SU-DHL-6 (cell line): ENCODE results near the gene ANGPTL5.

Source experiments
- H2AFZ ChIP-seq: fragments of 200-600 bp; sonication (generic); 2 replicates; pipeline ENCODE4 v1.6.1; 2014; ENCODE audit warnings: low read depth, mild to moderate bottlenecking, moderate library complexity, mixed read lengths, antibody characterized with exemption, low read length; ENCODE audit not compliant: severe bottlenecking
- H3F3A ChIP-seq: fragments of 200-600 bp; shearing (Covaris generic); 2 replicates; pipeline ENCODE4 v1.6.0; 2016; ENCODE audit warnings: antibody characterized with exemption, mild to moderate bottlenecking; ENCODE audit not compliant: insufficient read depth
- H3K27ac ChIP-seq: fragments of 200-600 bp; sonication (generic); 2 replicates; pipeline ENCODE4 v1.5.1; 2016; ENCODE audit warnings: low read depth, mild to moderate bottlenecking, low read length, moderate library complexity, mixed read lengths
- H3K27me3 ChIP-seq: fragments of 200-600 bp; sonication (generic), shearing (Covaris generic); 2 replicates; pipeline ENCODE4 v1.6.0; 2014; ENCODE audit warnings: mild to moderate bottlenecking, low read length
- H3K36me3 ChIP-seq: fragments of 200-600 bp; sonication (generic); 2 replicates; pipeline ENCODE4 v1.6.1; 2014; ENCODE audit warnings: mild to moderate bottlenecking, low read length, mixed read lengths
- H3K4me2 ChIP-seq: fragments of 300-600, 200-600 bp; shearing (Covaris generic), sonication (generic); 2 replicates; pipeline ENCODE4 v1.6.0; 2014; ENCODE audit warnings: low read length, low read depth, mild to moderate bottlenecking; ENCODE audit not compliant: poor library complexity, severe bottlenecking
- H3K4me3 ChIP-seq: fragments of 200-600 bp; sonication (generic); 2 replicates; pipeline ENCODE4 v1.5.1; 2014; ENCODE audit warnings: antibody characterized with exemption, low read length, mild to moderate bottlenecking, mixed read lengths; ENCODE audit not compliant: insufficient read depth, poor library complexity, severe bottlenecking
- H3K79me2 ChIP-seq: fragments of 200-600 bp; sonication (generic); 2 replicates; pipeline ENCODE4 v1.6.1; 2014; ENCODE audit warnings: mild to moderate bottlenecking, low read length, moderate library complexity; ENCODE audit not compliant: insufficient read depth
- H3K9ac ChIP-seq: fragments of 200-600 bp; sonication (generic); 2 replicates; pipeline ENCODE4 v1.7.0; 2014; ENCODE audit warnings: mild to moderate bottlenecking, low read length
- H3K9me2 ChIP-seq: fragments of 200-600 bp; sonication (generic); replicated peaks from 2 replicates; pipeline ENCODE4 v1.6.1; 2014; ENCODE audit warnings: low read length; ENCODE audit not compliant: insufficient read depth
- H3K9me3 ChIP-seq: fragments of 200-600 bp; sonication (generic); 2 replicates; pipeline ENCODE4 v1.6.1; 2014; ENCODE audit warnings: low read length, mixed read lengths; ENCODE audit not compliant: insufficient read depth
- H4K20me1 ChIP-seq: fragments of 200-600 bp; sonication (generic); 2 replicates; pipeline ENCODE4 v1.6.1; 2014; ENCODE audit warnings: low read depth, mild to moderate bottlenecking, antibody characterized with exemption, low read length, moderate library complexity, mixed read lengths
- CTCF ChIP-seq: fragments of 200-600 bp; sonication (generic); IDR thresholded peaks from one replicate; pipeline ENCODE4 v1.5.1; 2017; ENCODE audit warnings: antibody characterized with exemption, mild to moderate bottlenecking, low read length, moderate library complexity; ENCODE audit not compliant: insufficient read depth, poor library complexity, severe bottlenecking
- EZH2phosphoT487 ChIP-seq: fragments of 200-600 bp; sonication (generic), shearing (Covaris generic); conservative IDR thresholded peaks from 2 replicates; pipeline ENCODE4 v1.6.1; 2018; ENCODE audit warnings: mild to moderate bottlenecking, antibody characterized with exemption, low read length, moderate library complexity, mixed read lengths

ANGPTL5 gene

GRCh38 chr11:101940901-101941520 is 24.7 kb upstream of the ANGPTL5 start:
- Histone ChIP-seq H3K79me2 (no peaks in the 10 kb centered on the region), H3K4me2 (no peak overlapping the region), H3K9ac (no peak overlapping the region), H3F3A (no peaks in the 10 kb centered on the region), H4K20me1 (no peaks in the 10 kb centered on the region), H3K27me3 (no peaks in the 10 kb centered on the region), H3K36me3 (no peaks in the 10 kb centered on the region), H3K4me3 (no peak overlapping the region), H3K9me3 (no peaks in the 10 kb centered on the region), H3K9me2 (no peaks in the 10 kb centered on the region), H2AFZ (no peak overlapping the region), H3K27ac (no peak overlapping the region)
- TF ChIP-seq CTCF (no peak), EZH2phosphoT487 (no peak)

DNA sequence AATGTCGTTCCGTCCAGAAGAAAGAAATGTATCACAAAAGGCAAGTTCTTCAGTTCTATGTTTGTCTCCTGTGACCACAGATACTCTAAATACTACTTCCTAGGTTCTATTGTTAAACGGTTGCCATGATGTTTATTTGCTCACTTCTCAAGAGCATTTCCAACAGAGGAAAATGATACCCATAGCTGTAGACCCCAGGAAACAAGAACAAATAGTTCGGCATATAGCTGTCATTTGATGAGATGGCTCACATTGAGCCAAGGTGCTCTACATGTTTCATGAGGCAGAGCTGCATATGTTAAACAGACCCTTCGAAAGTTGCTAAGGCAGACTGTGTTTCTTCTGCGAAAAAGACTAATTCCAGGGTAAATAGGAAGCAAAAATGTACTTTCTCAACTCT is 15.4 kb upstream of the ANGPTL5 start:
- H3K36me3 ChIP-seq: no peaks in the 10 kb centered on the region
- H3K9me3 ChIP-seq: no peaks in the 10 kb centered on the region
- no peaks in the 10 kb centered on the region for H3K27me3 ChIP-seq
- TF ChIP-seq EZH2phosphoT487: no peak
- TF ChIP-seq CTCF: no peak
- H2AFZ ChIP-seq: no peak overlapping the region
- no peaks in the 10 kb centered on the region for H3F3A ChIP-seq
- H3K4me2 ChIP-seq: no peak overlapping the region
- no peak overlapping the region for H3K27ac ChIP-seq
- no peak overlapping the region for H3K9ac ChIP-seq
- no peaks in the 10 kb centered on the region for H4K20me1 ChIP-seq
- no peak overlapping the region for H3K4me3 ChIP-seq
- no peaks in the 10 kb centered on the region for H3K9me2 ChIP-seq
- no peaks in the 10 kb centered on the region for H3K79me2 ChIP-seq

- Histone ChIP-seq H3K9ac (no peak overlapping the region), H3F3A (no peaks in the 10 kb centered on the region), H3K79me2 (no peaks in the 10 kb centered on the region), H3K9me3 (no peaks in the 10 kb centered on the region), H3K27me3 (no peaks in the 10 kb centered on the region), H3K4me3 (no peak overlapping the region), H3K4me2 (no peak overlapping the region), H3K36me3 (no peaks in the 10 kb centered on the region), H4K20me1 (no peaks in the 10 kb centered on the region), H3K9me2 (no peaks in the 10 kb centered on the region), H2AFZ (no peak overlapping the region), H3K27ac (no peak overlapping the region)
- no peak for TF ChIP-seq EZH2phosphoT487
- TF ChIP-seq CTCF: no peak
Observed at GRCh38 chr11:101929294-101929915, 13.1 kb upstream of the ANGPTL5 start.
